ENCODE data around the gene KLHDC4.

DNA sequence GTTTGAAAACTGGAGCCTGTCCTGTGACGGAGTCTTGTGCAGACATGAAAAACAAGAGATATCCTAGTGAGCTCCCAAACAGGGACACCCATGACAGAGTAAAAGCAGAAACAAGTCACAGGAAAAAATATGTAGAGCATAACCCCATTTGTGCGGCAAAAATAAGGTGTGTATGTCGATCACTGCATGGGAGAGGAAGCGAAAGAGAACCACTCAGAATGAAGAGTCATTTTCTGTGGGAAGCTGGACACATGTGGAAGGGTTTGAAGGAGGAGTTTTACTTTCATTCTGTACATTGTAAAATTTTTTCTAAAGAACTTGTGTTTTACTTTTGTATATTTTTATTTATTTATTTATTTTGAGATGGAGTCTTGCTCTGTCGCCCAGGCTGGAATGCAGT, 91.4 kb downstream of the KLHDC4 start:
- TF ChIP-seq, protein P1, sequence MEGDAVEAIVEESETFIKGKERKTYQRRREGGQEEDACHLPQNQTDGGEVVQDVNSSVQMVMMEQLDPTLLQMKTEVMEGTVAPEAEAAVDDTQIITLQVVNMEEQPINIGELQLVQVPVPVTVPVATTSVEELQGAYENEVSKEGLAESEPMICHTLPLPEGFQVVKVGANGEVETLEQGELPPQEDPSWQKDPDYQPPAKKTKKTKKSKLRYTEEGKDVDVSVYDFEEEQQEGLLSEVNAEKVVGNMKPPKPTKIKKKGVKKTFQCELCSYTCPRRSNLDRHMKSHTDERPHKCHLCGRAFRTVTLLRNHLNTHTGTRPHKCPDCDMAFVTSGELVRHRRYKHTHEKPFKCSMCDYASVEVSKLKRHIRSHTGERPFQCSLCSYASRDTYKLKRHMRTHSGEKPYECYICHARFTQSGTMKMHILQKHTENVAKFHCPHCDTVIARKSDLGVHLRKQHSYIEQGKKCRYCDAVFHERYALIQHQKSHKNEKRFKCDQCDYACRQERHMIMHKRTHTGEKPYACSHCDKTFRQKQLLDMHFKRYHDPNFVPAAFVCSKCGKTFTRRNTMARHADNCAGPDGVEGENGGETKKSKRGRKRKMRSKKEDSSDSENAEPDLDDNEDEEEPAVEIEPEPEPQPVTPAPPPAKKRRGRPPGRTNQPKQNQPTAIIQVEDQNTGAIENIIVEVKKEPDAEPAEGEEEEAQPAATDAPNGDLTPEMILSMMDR (conservative IDR thresholded peaks at IDR 0.05; ENCODE audit: low read length), result no peak
- no peak for TF ChIP-seq EZH2phosphoT487 (IDR thresholded peaks at IDR 0.05; ENCODE audit: borderline replicate concordance, low read depth, low read length)

Data from OCI-LY7 (cell line).